ENCODE data around the gene ETV3.

Gene ETV3

GRCh38 chr1:157134442-157134841 is 3.8 kb downstream of the ETV3 start:
- ATAC-seq (ENCODE audit: insufficient read depth, low read depth) (no peak), DNase-seq (no peak)
- no peaks in the 10 kb centered on the region for H3K27me3 ChIP-seq (ENCODE audit: insufficient read depth, low read length, poor library complexity)
- H3K79me2 ChIP-seq (ENCODE audit: insufficient read depth, low read length): peaks cover 52% of the 10 kb centered on the region
- H2AFZ ChIP-seq (ENCODE audit: low read depth, low read length): no peak overlapping the region
- peak overlapping the region; percentile 35 for H3K4me2 ChIP-seq (ENCODE audit: insufficient read depth, low read length)
- H3K4me1 ChIP-seq (ENCODE audit: insufficient read depth, low read length): peaks cover 63% of the 10 kb centered on the region
- peak overlapping the region; percentile 58 for H3K27ac ChIP-seq (ENCODE audit: low read length)
- peak overlapping the region; percentile 3; the same call in 1 of the 2 replicates for H3K9ac ChIP-seq (ENCODE audit: low read depth, low read length)
- no peak overlapping the region for H3K4me3 ChIP-seq (ENCODE audit: low read depth in 1 of 2, low read length in 2 of 2)
- no peaks in the 10 kb centered on the region for H3K9me3 ChIP-seq (ENCODE audit: insufficient read depth, low read length, severe bottlenecking)
- peaks cover 55% of the 10 kb centered on the region for H4K20me1 ChIP-seq (ENCODE audit: insufficient read depth, low read length)
- TF ChIP-seq CTCF (IDR thresholded peaks at IDR 0.05; ENCODE audit: borderline replicate concordance, extremely low read depth, low read length, poor library complexity, severe bottlenecking) (no peak), EZH2 (IDR thresholded peaks at IDR 0.05; ENCODE audit: borderline replicate concordance, low read depth, low read length, severe bottlenecking) (no peak)
- H3K36me3 ChIP-seq (ENCODE audit: insufficient read depth, low read length): peaks cover 61% of the 10 kb centered on the region

- peak; percentile 61 for DNase-seq
Measured at GRCh38 chr1:157133426-157133825, 4.8 kb downstream of the ETV3 start.

GRCh38 chr1:157132616-157133167 is 5.5 kb downstream of the ETV3 start:
- H3K4me3 ChIP-seq (ENCODE audit: low read depth in 1 of 2, low read length in 2 of 2): no peak overlapping the region
- H3K9me3 ChIP-seq (ENCODE audit: insufficient read depth, low read length, severe bottlenecking): no peaks in the 10 kb centered on the region
- no peak overlapping the region for H2AFZ ChIP-seq (ENCODE audit: low read depth, low read length)
- DNase-seq (no peak), ATAC-seq (ENCODE audit: insufficient read depth, low read depth) (no peak)
- no peak overlapping the region for H3K9ac ChIP-seq (ENCODE audit: low read depth, low read length)
- H3K4me1 ChIP-seq (ENCODE audit: insufficient read depth, low read length): peaks cover 56% of the 10 kb centered on the region
- H4K20me1 ChIP-seq (ENCODE audit: insufficient read depth, low read length): peaks cover 52% of the 10 kb centered on the region
- TF ChIP-seq CTCF (IDR thresholded peaks at IDR 0.05; ENCODE audit: borderline replicate concordance, extremely low read depth, low read length, poor library complexity, severe bottlenecking): no peak
- no peak for TF ChIP-seq EZH2 (IDR thresholded peaks at IDR 0.05; ENCODE audit: borderline replicate concordance, low read depth, low read length, severe bottlenecking)
- peak overlapping the region; percentile 19; the same call in 1 of the 2 replicates for H3K27ac ChIP-seq (ENCODE audit: low read length)
- peak overlapping the region; percentile 35; the same call in 1 of the 2 replicates for H3K4me2 ChIP-seq (ENCODE audit: insufficient read depth, low read length)
- peaks cover 38% of the 10 kb centered on the region for H3K79me2 ChIP-seq (ENCODE audit: insufficient read depth, low read length)
- H3K27me3 ChIP-seq (ENCODE audit: insufficient read depth, low read length, poor library complexity): no peaks in the 10 kb centered on the region
- H3K36me3 ChIP-seq (ENCODE audit: insufficient read depth, low read length): peaks cover 78% of the 10 kb centered on the region

More at GRCh38 chr1:157133426-157133825, 4.8 kb downstream of the ETV3 start:
- no peak overlapping the region for H3K9ac ChIP-seq (ENCODE audit: low read depth, low read length)
- peaks cover 45% of the 10 kb centered on the region for H3K79me2 ChIP-seq (ENCODE audit: insufficient read depth, low read length)
- no peak overlapping the region for H3K4me3 ChIP-seq (ENCODE audit: low read depth in 1 of 2, low read length in 2 of 2)
- peak overlapping the region; percentile 35; the same call in 1 of the 2 replicates for H3K4me2 ChIP-seq (ENCODE audit: insufficient read depth, low read length)
- no peak for TF ChIP-seq CTCF (IDR thresholded peaks at IDR 0.05; ENCODE audit: borderline replicate concordance, extremely low read depth, low read length, poor library complexity, severe bottlenecking)
- no peak for TF ChIP-seq EZH2 (IDR thresholded peaks at IDR 0.05; ENCODE audit: borderline replicate concordance, low read depth, low read length, severe bottlenecking)
- peaks cover 70% of the 10 kb centered on the region for H3K36me3 ChIP-seq (ENCODE audit: insufficient read depth, low read length)
- peaks cover 56% of the 10 kb centered on the region for H3K4me1 ChIP-seq (ENCODE audit: insufficient read depth, low read length)
- no peaks in the 10 kb centered on the region for H3K9me3 ChIP-seq (ENCODE audit: insufficient read depth, low read length, severe bottlenecking)
- peak; percentile 61 for ATAC-seq (ENCODE audit: insufficient read depth, low read depth)
- H4K20me1 ChIP-seq (ENCODE audit: insufficient read depth, low read length): peaks cover 55% of the 10 kb centered on the region
- peak overlapping the region; percentile 58 for H3K27ac ChIP-seq (ENCODE audit: low read length)
- no peaks in the 10 kb centered on the region for H3K27me3 ChIP-seq (ENCODE audit: insufficient read depth, low read length, poor library complexity)
- no peak overlapping the region for H2AFZ ChIP-seq (ENCODE audit: low read depth, low read length)

All from DND-41 (cell line).